Umbilical cord (tissue), 2 donors: ENCODE measurements around the gene KRT2. TPM values are rescaled to one million over a fixed set of nuclear protein-coding genes. Genes with fewer than 3 reads are reported as not detected.

Experiments
- DNase-seq: peaks from one replicate; pipeline ENCODE4 v3.0.0-alpha.2; 2015; ENCODE audit warnings: low spot score
- total RNA-seq: library from RNA; depleted of rRNA; stranded (reverse); fragments of >200 nt; gene quantifications from one replicate; pipeline ENCODE4 v1.2.3, GENCODE V29; 2014; ENCODE audit warnings: low replicate concordance; ENCODE audit not compliant: insufficient read depth

Gene KRT2
- total RNA-seq, 1 donor from 2014 or later, result 0.48 TPM

GRCh38 chr12:52666471-52666870 lies 14.5 kb upstream of the KRT2 start:
- DNase-seq, result no peak

GRCh38 chr12:52663420-52663819 lies 11.4 kb upstream of the KRT2 start:
- DNase-seq, result no peak

DNA sequence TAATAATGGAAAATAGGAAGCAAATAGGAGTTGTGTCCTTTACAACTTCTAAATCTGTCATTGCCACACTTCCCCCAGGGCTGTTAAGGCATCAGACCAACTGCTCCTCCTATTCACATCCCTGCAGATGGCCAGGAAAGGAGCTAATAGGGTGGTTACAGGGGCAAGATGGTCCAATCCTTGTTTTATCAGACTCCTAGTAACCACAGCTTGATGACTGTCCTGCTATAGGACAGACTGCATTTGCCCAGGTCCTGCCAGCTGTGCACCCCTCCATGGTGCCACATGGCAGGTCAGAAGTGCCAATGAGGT lies 10.9 kb upstream of the KRT2 start:
- DNase-seq, result no peak

GRCh38 chr12:52662093-52662917 lies 10.3 kb upstream of the KRT2 start:
- DNase-seq, result no peak

DNA sequence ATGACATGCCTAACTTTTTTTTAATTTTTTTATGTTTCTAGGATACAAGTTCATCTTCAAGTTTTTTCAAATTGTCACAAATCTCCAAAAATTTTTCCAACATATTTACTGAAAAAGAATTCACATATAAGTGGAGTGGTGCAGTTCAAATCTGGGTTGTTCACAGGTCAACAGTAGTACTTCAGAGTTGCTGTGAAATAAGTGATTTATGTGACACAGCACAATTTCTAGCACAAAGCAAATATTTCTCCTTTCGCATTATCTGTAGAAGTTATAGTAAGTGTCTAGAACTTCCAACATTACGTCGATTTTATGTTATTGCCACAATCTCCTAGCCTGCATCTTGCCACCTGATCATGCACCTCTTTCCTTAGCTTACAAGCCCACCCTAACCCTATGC lies 9.7 kb upstream of the KRT2 start:
- no peak for DNase-seq

GRCh38 chr12:52660934-52661499 lies 9.0 kb upstream of the KRT2 start:
- no peak for DNase-seq

DNA sequence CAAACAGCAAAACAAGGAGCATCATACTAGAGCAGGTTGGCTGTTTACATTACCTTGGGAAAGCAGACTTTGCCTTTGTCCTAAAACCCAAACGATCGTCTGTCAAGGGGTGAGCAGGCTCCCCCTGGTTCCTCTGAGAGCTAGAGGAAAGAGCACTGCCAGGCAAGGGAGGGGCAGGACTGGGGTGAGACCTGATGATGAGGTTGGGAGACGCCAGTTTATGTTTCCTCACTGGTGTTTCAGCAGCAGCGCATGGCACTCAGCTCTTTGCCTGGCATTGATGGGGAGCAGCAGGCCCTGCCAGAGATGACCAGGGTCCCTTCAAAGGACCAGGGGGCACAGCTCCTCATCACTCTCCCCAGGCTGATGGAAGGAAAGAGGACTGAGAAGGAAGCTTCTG lies 7.9 kb upstream of the KRT2 start:
- no peak for DNase-seq

GRCh38 chr12:52659395-52659794 lies 7.4 kb upstream of the KRT2 start:
- no peak for DNase-seq

DNA sequence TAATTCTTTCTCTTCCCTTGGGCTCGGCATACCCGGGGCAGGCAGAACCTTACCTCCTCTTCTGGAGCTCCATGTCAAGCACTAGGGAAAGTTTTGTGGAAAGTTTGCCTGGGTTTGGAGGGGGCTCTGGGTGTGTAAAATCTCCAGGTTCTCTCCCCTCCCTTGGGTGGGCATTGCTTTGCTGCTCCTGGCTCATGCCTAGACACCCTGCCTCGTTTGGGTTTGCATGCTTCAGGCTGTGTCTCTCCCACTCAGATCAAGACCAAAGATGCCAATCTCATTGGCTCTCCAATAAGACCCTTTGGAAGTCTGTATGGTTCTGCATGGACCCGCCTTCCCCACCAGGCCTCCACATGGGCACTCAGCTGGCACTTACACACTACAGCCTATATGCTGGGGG lies 6.2 kb upstream of the KRT2 start:
- no peak for DNase-seq

- DNase-seq, result no peak
These were observed 5.4 kb upstream of the KRT2 start for GRCh38 chr12:52657250-52657902.

- no peak for DNase-seq
These were observed 4.6 kb upstream of the KRT2 start for GRCh38 chr12:52656616-52657015.

GRCh38 chr12:52655720-52656124 lies 3.7 kb upstream of the KRT2 start:
- DNase-seq, result no peak

DNA sequence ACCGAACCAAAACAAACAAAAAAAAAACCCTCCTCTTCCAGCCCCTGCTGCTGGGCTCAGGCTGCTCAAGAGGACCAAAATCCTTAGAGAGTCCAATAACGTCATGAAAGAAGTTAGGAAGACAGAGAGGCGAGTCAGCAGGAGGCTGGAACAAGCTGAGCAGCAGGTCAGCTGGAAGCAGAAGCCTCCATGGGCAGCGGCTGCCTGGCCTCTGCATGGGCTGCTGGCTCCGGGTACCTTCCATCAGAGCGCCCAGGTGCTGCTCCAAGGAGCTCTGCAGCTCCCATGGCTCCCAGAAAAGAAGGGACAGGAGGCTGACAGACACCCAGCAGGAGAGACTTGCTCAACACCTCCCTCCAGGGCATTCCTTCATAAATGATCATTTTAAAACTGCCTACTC lies 3.2 kb upstream of the KRT2 start:
- no peak for DNase-seq

GRCh38 chr12:52650520-52651081 lies 1.4 kb downstream of the KRT2 start:
- DNase-seq, result peak; percentile 53

GRCh38 chr12:52649066-52649465 lies 2.9 kb downstream of the KRT2 start:
- DNase-seq, result no peak

- no peak for DNase-seq
These were observed 3.9 kb downstream of the KRT2 start for GRCh38 chr12:52648012-52648550.

DNA sequence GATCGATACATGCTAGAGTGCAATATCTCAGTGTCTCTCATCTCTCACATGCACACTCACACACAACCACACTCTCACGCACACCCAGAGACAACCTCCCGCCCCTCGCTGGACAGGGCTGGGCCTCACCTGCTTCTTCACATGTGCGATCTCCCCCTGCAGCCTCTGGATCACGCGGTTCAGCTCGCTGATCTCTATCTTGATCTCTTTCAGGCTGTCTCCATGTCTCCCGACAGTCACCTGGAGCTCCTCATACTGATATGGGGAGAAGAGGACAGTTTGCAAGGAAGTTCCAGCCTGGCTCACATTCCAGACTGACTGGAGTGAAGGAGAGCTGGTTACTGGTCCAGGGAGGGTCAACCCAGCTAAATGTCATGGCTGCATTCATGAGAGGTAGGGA lies 4.4 kb downstream of the KRT2 start:
- DNase-seq, result no peak

DNA sequence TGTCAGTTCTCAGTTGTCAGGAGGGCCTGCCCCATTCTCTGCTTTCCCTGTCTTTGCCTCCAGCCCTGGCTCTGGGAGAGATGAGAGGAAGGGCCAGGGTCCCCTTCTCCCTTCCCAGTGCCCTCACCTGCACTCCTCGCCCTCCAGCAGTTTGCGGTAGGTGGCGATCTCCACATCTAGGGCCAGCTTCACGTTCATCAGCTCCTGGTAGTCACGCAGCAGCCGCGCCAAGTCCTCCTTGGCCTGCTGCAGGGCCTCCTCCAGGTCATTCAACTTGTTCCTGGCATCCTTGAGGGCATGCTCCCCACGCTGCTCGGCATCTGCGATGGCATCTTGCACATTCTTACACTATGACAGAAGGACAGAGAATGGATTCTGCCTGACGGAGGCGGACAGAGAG lies 5.4 kb downstream of the KRT2 start:
- no peak for DNase-seq

DNA sequence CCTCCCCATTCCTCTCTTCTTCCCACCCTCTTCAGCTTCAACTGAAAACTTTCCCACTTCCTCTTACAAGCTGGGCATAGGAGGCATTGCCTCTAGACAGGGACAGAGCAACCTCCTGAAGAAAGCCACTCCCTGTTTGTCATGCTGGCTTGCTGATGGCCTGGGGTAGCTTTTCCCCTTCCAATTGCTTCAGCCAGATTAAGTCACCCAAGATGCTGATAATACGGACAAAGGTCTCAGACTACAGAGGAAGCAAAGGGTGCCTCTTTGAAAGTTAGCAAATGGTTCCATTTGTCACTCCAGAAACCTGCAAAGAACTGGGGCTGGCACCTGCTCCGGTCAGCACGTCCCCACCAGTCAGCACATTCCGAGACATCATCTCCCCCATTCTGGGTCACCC lies 6.0 kb downstream of the KRT2 start:
- DNase-seq, result no peak

DNA sequence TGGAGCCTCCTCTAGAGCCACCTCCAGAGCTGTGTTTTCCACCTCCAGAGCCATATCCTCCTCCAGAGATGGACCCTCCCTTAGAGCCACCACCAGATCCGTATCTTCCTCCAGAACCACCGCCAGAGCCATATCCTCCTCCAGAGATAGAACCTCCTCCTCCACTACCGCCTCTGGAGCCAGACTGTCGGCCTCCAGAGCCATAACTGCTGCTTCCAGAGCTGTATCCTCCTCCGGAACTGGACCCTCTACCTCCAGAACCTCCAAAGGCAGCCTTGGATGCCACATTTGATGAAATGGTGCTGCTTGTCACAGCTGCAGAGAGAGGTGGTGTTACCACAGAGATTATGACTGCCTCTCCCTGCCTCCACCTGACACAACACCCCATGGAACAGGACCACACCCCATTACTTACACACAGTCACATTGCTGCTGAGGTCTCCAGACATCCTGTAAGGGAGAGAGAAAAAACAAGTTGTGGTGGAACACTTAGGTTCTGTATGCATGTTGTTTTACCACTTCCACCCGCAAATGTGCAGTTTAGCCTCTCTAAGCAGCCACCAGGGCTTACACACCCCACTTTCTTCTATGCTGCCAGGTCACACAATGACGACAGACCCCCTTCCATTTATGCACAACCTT lies 6.8 kb downstream of the KRT2 start:
- no peak for DNase-seq

- DNase-seq, result no peak
These were observed 8.0 kb downstream of the KRT2 start for GRCh38 chr12:52644078-52644415.
